Suprapubic skin (tissue), 4 donors: Measurements from ENCODE around the gene PNO1. TPM values are rescaled to one million over a fixed set of nuclear protein-coding genes. Genes with fewer than 3 reads are reported as not detected.

Experiments
- DNase-seq, 2 donors: peaks; one replicate each; pipeline ENCODE4 v3.0.0-alpha.2; 2019; ENCODE audit warnings: low spot score in 2 of 2
- H3K27ac ChIP-seq: fragments of 200-600 bp; sonication (generic); one replicate; pipeline ENCODE4 v1.5.1; 2019
- H3K27me3 ChIP-seq: fragments of 200-600 bp; sonication (generic); one replicate; pipeline ENCODE4 v1.5.1; 2019
- H3K36me3 ChIP-seq: fragments of 200-600 bp; sonication (generic); one replicate; pipeline ENCODE4 v1.5.1; 2019
- H3K4me1 ChIP-seq: fragments of 200-600 bp; sonication (generic); one replicate; pipeline ENCODE4 v1.5.1; 2019
- H3K4me3 ChIP-seq: fragments of 200-600 bp; sonication (generic); one replicate; pipeline ENCODE4 v1.5.1; 2019; ENCODE audit warnings: mild to moderate bottlenecking
- H3K9me3 ChIP-seq: fragments of 200-600 bp; sonication (generic); one replicate; pipeline ENCODE4 v1.5.1; 2019
- EP300 ChIP-seq: sonication (generic); formaldehyde crosslinking; IDR thresholded peaks from one replicate; pipeline ENCODE4 v1.6.1; 2017; ENCODE audit warnings: antibody characterized with exemption
- POLR2A ChIP-seq, 2 donors: fragments of 450-650 bp; IDR thresholded peaks; one replicate each; pipeline ENCODE4 v1.6.1; 2017; ENCODE audit warnings: antibody characterized with exemption in 2 of 2, mild to moderate bottlenecking in 2 of 2, moderate library complexity in 2 of 2
- POLR2AphosphoS5 ChIP-seq, 3 donors: sonication (generic); formaldehyde crosslinking; IDR thresholded peaks; one replicate each; pipeline ENCODE4 v1.6.1; 2017; ENCODE audit warnings: antibody characterized with exemption in 3 of 3
- WGBS: methylation state at CpG from one replicate; pipeline ENCODE4 v1.1.5; 2018; 5-methylcytosine and 5-hydroxymethylcytosine counted together
- total RNA-seq, 4 donors: library from RNA; depleted of rRNA; stranded (reverse); fragments of >200 nt; gene quantifications; one replicate each; pipeline ENCODE4 v1.1.0, GENCODE V29; 2016
- TF ChIP-seq, protein P1 (sequence below), 2 donors: fragments of 200-600 bp in 1 of 2; fragments of 450-650 bp in 1 of 2; sonication (generic) in 1 of 2; IDR thresholded peaks; one replicate each; pipeline ENCODE4 v1.5.1; 2016 to 2019; ENCODE audit warnings: antibody characterized with exemption in 2 of 2, mild to moderate bottlenecking in 1 of 2, moderate library complexity in 1 of 2

The PNO1 gene
- total RNA-seq, 4 donors from 2014 or later = 8.4 to 20.2 (median 15.5) TPM

DNA sequence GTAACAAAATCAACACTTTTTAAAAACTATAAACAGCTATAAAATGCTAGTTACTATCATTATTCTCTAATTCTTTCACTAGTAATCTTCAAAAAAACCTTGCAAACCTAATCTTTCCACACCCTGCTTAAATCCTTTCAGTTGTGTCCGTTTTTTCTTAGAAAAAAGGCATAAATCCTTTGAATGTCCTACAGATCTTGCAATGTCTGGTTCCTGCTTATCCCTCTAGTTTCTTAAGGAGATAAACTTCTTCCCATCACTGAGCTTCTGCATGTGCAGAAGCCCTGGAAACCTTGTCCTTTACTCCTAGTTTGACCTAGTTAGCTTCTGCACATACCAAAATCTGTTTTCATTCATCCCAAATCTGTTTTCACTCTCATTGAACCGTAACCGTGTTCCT lies 1.3 kb upstream of the PNO1 start:
- Histone ChIP-seq H3K36me3 (peaks cover 7% of the 10 kb centered on the region), H3K27me3 (no peaks in the 10 kb centered on the region), H3K4me1 (peaks cover 33% of the 10 kb centered on the region), H3K4me3 (peak overlapping the region; percentile 96), H3K27ac (peak overlapping the region; percentile 97), H3K9me3 (no peaks in the 10 kb centered on the region)
- 5% methylated on average over 3 of the region's 3 CpGs for WGBS
- no peak for DNase-seq
- no peak for TF ChIP-seq POLR2AphosphoS5 (IDR thresholded peaks at IDR 0.05)
- TF ChIP-seq, protein P1, sequence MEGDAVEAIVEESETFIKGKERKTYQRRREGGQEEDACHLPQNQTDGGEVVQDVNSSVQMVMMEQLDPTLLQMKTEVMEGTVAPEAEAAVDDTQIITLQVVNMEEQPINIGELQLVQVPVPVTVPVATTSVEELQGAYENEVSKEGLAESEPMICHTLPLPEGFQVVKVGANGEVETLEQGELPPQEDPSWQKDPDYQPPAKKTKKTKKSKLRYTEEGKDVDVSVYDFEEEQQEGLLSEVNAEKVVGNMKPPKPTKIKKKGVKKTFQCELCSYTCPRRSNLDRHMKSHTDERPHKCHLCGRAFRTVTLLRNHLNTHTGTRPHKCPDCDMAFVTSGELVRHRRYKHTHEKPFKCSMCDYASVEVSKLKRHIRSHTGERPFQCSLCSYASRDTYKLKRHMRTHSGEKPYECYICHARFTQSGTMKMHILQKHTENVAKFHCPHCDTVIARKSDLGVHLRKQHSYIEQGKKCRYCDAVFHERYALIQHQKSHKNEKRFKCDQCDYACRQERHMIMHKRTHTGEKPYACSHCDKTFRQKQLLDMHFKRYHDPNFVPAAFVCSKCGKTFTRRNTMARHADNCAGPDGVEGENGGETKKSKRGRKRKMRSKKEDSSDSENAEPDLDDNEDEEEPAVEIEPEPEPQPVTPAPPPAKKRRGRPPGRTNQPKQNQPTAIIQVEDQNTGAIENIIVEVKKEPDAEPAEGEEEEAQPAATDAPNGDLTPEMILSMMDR (IDR thresholded peaks at IDR 0.05) = no peak
- TF ChIP-seq EP300 = no peak
- TF ChIP-seq POLR2A (IDR thresholded peaks at IDR 0.05) = no peak

DNA sequence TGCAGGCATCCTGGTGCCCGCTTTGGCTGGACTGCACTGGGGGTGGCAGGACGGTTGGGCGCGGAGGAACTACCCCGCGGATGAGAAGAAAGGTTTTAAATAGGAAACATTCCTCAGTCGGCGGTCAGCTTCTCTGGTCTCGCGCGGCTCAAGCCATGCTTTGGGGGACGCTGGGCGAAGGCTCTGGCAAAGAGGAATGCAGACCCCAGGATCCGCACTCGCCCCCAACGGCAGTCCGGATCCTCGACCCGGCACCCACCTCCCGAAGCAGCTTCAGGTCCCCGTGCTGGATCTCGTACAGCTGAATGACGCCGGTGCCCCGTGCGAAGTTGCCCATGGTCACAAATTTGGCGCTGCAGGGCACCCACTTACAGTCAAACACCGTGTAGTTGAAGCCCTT lies 686 bp upstream of the PNO1 start:
- Histone ChIP-seq H3K4me3 (peak overlapping the region; percentile 96), H3K36me3 (peaks cover 13% of the 10 kb centered on the region), H3K4me1 (peaks cover 33% of the 10 kb centered on the region), H3K27me3 (no peaks in the 10 kb centered on the region), H3K9me3 (no peaks in the 10 kb centered on the region), H3K27ac (peak overlapping the region; percentile 97)
- DNase-seq = peak; percentile 73 to 80
- 0% methylated on average over 25 of the region's 28 CpGs for WGBS
- TF ChIP-seq, protein P1 (IDR thresholded peaks at IDR 0.05) = no peak
- TF ChIP-seq EP300 = no peak
- TF ChIP-seq POLR2AphosphoS5 (IDR thresholded peaks at IDR 0.05) = no peak

DNA sequence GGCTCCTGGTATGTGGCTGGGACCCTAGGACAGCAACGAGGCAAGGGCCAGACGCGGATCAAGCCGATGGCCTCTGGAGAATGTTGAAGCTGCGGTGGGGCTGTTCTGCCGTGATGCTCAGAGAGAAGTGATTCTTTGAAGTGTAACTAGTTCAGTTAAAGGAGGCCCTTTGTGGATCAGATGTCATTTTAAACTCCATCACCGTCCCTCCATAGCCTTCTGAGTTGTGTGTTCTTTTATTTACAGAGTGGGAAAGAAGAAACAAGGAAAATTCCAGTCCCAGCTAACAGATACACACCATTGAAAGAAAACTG lies 403 bp downstream of the PNO1 start:
- Histone ChIP-seq H3K27me3 (no peaks in the 10 kb centered on the region), H3K9me3 (no peaks in the 10 kb centered on the region), H3K36me3 (peaks cover 24% of the 10 kb centered on the region), H3K4me3 (peak overlapping the region; percentile 96), H3K4me1 (peaks cover 27% of the 10 kb centered on the region), H3K27ac (peak overlapping the region; percentile 97)
- TF ChIP-seq, protein P1 (IDR thresholded peaks at IDR 0.05) = no peak
- TF ChIP-seq POLR2AphosphoS5 (IDR thresholded peaks at IDR 0.05) = no peak
- no peak for TF ChIP-seq POLR2A (IDR thresholded peaks at IDR 0.05)
- no peak for TF ChIP-seq EP300
- no peak for DNase-seq
- WGBS = 2% methylated on average over 7 of the region's 7 CpGs

DNA sequence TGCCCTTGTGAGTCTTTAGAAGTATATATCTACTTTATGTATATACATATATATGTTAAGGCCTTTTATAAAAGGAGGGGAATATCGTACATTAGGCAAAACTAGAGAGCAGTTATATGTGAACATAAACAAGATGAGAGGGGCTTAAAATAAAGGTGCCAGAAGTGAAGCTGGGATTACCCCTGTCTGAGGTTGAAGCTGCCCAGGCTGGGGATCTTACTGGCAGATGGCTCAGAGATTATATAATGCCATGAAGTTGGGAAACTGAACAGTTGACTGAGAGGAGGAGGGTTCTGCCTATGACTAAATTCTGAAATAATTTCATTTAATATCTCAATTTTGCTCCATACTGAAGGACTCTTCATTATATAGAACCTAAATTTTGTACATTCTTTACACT lies 6.0 kb downstream of the PNO1 start:
- TF ChIP-seq POLR2A (IDR thresholded peaks at IDR 0.05) (no peak), EP300 (no peak), POLR2AphosphoS5 (IDR thresholded peaks at IDR 0.05) (no peak)
- TF ChIP-seq, protein P1 (IDR thresholded peaks at IDR 0.05) = no peak
- 94% methylated on average over 1 of the region's 1 CpG for WGBS
- Histone ChIP-seq H3K27me3 (no peaks in the 10 kb centered on the region), H3K27ac (no peak overlapping the region), H3K4me3 (no peak overlapping the region), H3K9me3 (no peaks in the 10 kb centered on the region), H3K36me3 (peaks cover 57% of the 10 kb centered on the region), H3K4me1 (peaks cover 8% of the 10 kb centered on the region)
- DNase-seq = no peak

DNA sequence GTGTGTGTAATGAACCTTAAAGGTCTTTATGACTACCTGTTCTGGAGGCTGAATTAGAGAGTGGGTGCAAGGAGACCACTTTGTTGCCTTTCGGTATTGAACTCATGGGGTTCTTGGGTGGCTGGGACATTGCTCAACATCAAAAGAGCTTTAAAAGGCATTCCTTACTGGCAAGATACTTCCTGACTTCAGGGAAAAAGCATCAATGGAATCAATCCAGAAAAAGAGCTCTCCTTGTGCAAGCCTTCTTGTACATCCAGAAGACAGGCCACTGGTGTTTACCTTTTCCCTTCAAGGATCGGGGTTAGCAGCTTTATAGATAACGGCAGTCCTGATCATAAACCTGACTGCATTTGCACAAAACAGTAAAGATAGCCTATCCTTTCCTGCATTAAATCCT lies 9.5 kb downstream of the PNO1 start:
- Histone ChIP-seq H3K27me3 (no peaks in the 10 kb centered on the region), H3K36me3 (peaks cover 42% of the 10 kb centered on the region), H3K4me3 (no peak overlapping the region), H3K4me1 (no peaks in the 10 kb centered on the region), H3K9me3 (no peaks in the 10 kb centered on the region), H3K27ac (no peak overlapping the region)
- DNase-seq = no peak
- WGBS = 91% methylated on average over 3 of the region's 3 CpGs
- TF ChIP-seq POLR2A (IDR thresholded peaks at IDR 0.05) (no peak), EP300 (no peak), POLR2AphosphoS5 (IDR thresholded peaks at IDR 0.05) (no peak)
- TF ChIP-seq, protein P1 (IDR thresholded peaks at IDR 0.05) = no peak
